Kidney tubule cell (primary cell): ENCODE measurements around the gene RSKR.
A peak's percentile ranks its signal among the peaks of the same experiment; 100 is the strongest.
"Not testable (repeated sequence)": the region's sequence is repeated elsewhere in the genome, so short reads cannot be mapped to it uniquely, and the experiment has no call there.

ENCODE experiments used
- DNase-seq: peaks from one replicate; pipeline ENCODE4 v3.0.0-alpha.2; 2018; ENCODE audit warnings: low spot score

The RSKR gene

DNA sequence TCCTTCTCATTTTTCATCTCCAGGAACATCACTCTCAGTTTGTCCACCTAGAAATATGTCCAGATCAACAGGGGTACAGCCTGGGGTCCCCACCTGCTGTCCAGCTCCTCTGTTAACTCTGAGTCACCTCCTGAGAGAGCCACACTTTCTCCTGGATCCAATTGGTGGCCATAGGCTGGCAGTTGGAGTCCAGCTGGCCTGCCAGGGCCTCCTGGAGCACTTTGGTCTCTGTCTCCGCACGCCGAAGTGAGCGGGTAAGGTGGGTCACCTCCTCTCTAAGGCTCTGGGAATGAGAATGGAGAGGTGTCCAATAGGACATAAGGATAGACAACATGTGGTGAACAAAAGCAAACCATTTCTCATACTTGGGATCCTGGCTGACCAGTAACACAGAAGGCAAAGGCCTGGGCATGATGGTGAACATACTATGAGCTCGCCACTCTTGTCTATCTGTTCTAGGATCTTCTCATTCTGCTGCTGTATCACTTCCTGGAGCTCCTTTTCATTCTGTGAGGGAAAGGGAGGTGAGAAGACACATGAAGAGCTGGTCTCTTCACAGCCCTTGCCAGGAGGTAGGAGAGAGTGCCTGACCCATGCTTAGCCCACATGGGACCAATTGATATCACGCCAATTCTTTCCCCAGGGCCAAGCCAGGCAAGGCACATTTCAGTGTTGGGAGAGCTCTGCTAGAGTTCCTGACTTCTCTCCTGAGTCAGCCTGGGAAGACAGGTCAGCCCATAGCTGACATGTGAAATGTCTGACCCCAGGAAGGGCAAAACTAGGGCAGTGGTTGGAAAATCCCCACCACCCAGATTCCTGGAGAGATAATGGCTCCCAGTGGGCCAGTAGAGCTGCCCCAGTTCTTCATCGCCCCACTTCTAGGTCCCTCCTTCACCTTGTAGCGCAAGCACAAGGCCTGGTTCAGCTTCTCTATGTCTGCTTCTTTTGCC is 35.5 kb downstream of the RSKR start:
- DNase-seq: no peak

GRCh38 chr17:28577466-28577824 is 36.5 kb downstream of the RSKR start:
- DNase-seq: no peak

- peak; percentile 86 for DNase-seq
Measured at GRCh38 chr17:28576758-28577465, 37.1 kb downstream of the RSKR start, which contains the start of gene ALDOC. Gene ALDOC, minus strand, starts transcription at chr17:28576895. Its CDS starts 1,363 bp downstream, at chr17:28575532.

- DNase-seq: not testable (repeated sequence)
Measured at GRCh38 chr17:28576016-28576415, 38.0 kb downstream of the RSKR start.

- no peak for DNase-seq
Measured at GRCh38 chr17:28575126-28575795, 38.7 kb downstream of the RSKR start.

DNA sequence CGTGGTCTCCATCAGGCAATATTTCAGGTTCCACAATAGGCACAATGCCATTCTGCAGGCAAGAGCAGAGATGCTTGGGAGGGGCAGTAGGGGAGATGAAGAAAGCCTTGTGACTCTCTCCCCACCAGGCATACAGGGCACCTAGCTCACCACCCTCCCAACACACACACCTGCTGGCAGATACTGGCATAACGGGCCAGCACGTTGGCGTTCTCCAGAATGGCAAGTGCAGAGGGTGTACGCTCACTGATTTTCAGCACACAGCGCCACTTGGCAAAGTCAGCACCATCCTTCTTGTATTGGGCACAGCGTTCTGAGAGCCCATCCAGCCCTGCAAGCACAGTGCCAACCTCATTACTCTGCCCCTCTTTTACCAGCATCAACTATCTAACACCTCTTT is 39.5 kb downstream of the RSKR start:
- DNase-seq: no peak

DNA sequence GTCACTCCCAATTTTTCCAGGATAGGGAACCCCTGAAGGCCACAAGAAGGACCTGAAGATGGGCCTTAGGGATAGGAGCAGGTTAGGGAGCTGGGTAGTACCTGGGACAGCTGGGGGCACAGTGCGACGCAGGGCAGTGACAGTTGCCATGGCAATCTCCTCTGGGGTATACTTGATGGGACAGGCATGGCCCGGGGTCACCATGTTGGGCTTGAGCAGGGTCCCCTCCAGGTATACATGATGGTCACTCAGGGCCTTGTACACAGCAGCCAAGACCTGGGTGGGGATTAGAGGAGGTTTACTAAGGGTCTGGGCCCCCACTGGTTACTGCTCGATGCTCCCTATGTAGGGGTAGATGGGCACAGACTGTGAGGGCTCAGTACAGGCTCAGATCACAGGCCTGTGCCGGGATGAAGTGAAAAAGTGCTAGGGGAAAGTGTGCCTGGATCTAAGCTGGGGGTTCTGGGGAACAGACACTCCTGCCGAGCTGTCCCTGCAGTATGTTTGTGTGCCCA is 40.0 kb downstream of the RSKR start:
- DNase-seq: no peak

DNA sequence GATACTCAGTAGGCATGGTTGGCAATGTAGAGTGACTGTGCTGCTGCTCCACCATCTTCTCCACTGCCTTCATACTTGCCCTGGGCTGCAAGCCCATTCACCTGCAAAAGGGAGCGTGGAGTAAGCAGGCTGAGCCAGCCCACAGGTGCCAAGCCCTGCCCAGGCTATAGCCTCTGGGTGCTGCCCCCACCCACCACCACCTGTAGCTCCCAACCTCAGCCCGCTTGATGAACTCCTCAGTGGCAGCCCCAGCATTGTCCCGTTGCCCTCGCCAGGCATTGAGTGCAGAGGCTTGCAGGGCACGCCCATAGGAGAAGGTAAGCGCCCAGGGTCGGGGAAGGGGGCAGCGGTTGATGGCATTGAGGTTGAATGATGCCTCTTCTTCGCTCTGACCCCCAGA is 40.5 kb downstream of the RSKR start:
- DNase-seq: no peak

GRCh38 chr17:28573040-28573380 is 41.0 kb downstream of the RSKR start:
- DNase-seq: no peak

- no peak for DNase-seq
Measured at GRCh38 chr17:28572259-28573039, 41.5 kb downstream of the RSKR start.

GRCh38 chr17:28571361-28572122 is 42.4 kb downstream of the RSKR start, which contains the start of gene PIGS:
Gene PIGS, minus strand, starts transcription at chr17:28571524. Its CDS starts 28 bp downstream, at chr17:28571496.
- peak; percentile 94 for DNase-seq

DNA sequence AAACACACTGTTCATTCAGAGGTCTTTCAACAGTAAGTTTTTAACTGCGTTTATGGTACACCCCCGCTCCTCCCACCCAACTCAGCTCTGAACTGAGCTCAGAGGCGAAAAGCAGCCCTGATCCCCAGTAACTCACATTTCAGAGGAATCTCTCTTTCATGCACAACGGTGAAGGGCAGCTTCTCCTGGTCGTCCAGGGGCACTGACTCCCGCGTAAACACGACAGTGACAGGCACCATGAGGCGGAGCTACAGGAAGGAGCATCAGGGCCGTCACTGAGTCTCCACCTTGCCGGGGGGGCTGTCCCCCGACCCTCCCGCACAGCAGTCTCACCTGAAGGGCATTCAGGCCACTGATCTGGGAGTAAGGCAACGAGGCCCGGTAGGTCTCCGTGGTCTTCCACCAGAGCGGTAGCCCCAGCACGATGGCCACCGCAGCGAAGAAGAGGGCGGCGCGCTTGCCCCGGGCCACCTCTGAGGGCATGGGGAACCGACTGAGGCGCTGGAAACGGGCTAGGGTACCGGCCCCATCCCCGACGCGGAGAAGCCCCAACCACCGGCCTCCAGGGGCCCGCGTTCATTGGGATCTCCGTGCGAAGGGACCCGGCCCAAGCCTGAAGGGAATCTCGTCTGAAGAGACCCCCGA is 43.1 kb downstream of the RSKR start:
- peak; percentile 46 for DNase-seq

- no peak for DNase-seq
Measured at GRCh38 chr17:28569446-28569845, 44.5 kb downstream of the RSKR start.

DNA sequence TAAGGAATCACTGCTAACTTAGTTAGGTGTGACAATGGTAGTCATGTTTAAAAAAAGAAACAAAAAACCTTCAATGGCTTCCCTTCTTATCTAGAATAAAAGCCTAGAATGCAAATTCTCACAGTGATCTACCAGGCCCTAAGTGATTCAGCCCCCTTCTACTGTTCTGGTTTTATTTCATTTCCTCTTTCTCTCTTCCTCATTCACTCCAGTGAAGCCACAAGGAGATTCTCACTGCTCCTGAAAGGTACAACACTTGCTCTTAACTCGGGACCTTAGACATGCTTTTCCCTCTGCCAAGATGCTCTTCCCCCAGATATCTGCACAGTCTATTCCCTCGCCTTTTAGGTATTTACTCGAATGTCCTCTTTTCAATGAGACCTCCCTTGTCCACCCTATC is 46.4 kb downstream of the RSKR start:
- peak; percentile 22 for DNase-seq

GRCh38 chr17:28563475-28563874 is 50.5 kb downstream of the RSKR start:
- DNase-seq: peak; percentile 93
